ENCODE data around the gene PIGU.
"Not testable (repeated sequence)": the region's sequence is repeated elsewhere in the genome, so short reads cannot be mapped to it uniquely, and the experiment has no call there.

PIGU gene

DNA sequence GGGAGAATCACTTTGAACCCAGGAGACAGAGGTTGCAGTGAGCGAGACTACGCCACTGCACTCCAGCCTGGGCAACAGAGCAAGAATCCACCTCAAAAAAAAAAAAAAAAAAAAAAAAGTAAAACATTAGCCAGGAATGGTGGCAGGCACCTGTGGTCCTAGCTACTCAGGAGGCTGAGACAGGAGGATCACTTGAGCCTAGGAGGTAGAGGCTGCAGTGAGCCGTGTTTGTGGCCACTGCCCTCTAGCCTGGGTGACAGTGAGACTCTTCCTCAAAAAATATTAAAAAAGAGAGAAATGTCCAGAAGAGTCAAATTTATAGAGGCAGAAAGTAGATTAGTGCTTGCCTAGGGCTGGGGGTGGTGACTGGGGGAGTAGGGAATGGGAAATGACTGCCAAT, 6.8 kb upstream of the PIGU start:
- no peak for DNase-seq (ENCODE audit: low read depth)
- no peak overlapping the region for H3K4me3 ChIP-seq (ENCODE audit: low read depth, low read length)
- TF ChIP-seq POLR2A (IDR thresholded peaks at IDR 0.05; ENCODE audit: extremely low read depth, insufficient read length) (no peak), MYC (IDR thresholded peaks at IDR 0.05; ENCODE audit: low read depth, low read length) (no peak), CTCF (IDR thresholded peaks at IDR 0.05; ENCODE audit: low read depth, low read length) (no peak)
- TF ChIP-seq, protein P1, sequence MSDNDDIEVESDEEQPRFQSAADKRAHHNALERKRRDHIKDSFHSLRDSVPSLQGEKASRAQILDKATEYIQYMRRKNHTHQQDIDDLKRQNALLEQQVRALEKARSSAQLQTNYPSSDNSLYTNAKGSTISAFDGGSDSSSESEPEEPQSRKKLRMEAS (IDR thresholded peaks at IDR 0.05; ENCODE audit: low read depth, low read length): no peak

- no peak overlapping the region for H3K4me3 ChIP-seq (ENCODE audit: low read depth, low read length)
- TF ChIP-seq, protein P1 (IDR thresholded peaks at IDR 0.05; ENCODE audit: low read depth, low read length): 0 out of 2 replicates have a peak, but pooled peaks have one; percentile 1
- no peak for TF ChIP-seq POLR2A (IDR thresholded peaks at IDR 0.05; ENCODE audit: extremely low read depth, insufficient read length)
- TF ChIP-seq MYC (IDR thresholded peaks at IDR 0.05; ENCODE audit: low read depth, low read length): 0 out of 2 replicates have a peak, but pooled peaks have one; percentile 2
- peak; percentile 88 for DNase-seq (ENCODE audit: low read depth)
Measured at GRCh38 chr20:34680586-34681175, 3.8 kb upstream of the PIGU start.

GRCh38 chr20:34675993-34676641, 775 bp downstream of the PIGU start:
- peak overlapping the region; percentile 86 for H3K4me3 ChIP-seq (ENCODE audit: low read depth, low read length)
- DNase-seq (ENCODE audit: low read depth): no peak
- no peak for TF ChIP-seq MYC (IDR thresholded peaks at IDR 0.05; ENCODE audit: low read depth, low read length)

GRCh38 chr20:34675561-34675960, 1.3 kb downstream of the PIGU start:
- DNase-seq (ENCODE audit: low read depth): no peak
- TF ChIP-seq CTCF (IDR thresholded peaks at IDR 0.05; ENCODE audit: low read depth, low read length): no peak
- TF ChIP-seq, protein P1 (IDR thresholded peaks at IDR 0.05; ENCODE audit: low read depth, low read length): no peak
- TF ChIP-seq POLR2A (IDR thresholded peaks at IDR 0.05; ENCODE audit: extremely low read depth, insufficient read length): no peak
- no peak for TF ChIP-seq MYC (IDR thresholded peaks at IDR 0.05; ENCODE audit: low read depth, low read length)
- H3K4me3 ChIP-seq (ENCODE audit: low read depth, low read length): peak overlapping the region; percentile 86

DNA sequence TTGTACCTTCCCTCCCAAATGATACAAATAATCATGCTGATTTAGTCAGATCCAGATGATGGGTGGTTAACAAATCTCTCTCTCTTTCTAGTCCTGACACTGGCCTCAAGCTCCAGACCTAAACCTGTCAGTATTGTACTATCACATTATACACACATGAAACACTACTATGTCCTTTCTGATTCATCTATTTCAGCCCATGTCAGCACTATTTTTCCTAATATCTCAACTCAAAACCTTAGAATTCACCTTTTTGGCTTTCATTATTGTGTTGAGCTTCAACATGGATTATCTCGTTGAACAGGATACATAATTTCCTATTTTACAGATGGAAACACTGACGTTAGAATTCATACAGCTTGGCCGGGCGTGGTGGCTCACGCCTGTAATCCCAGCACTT, 3.5 kb downstream of the PIGU start:
- TF ChIP-seq POLR2A (IDR thresholded peaks at IDR 0.05; ENCODE audit: extremely low read depth, insufficient read length) (no peak), CTCF (IDR thresholded peaks at IDR 0.05; ENCODE audit: low read depth, low read length) (no peak), MYC (IDR thresholded peaks at IDR 0.05; ENCODE audit: low read depth, low read length) (no peak)
- TF ChIP-seq, protein P1 (IDR thresholded peaks at IDR 0.05; ENCODE audit: low read depth, low read length): no peak
- H3K4me3 ChIP-seq (ENCODE audit: low read depth, low read length): no peak overlapping the region
- no peak for DNase-seq (ENCODE audit: low read depth)

DNA sequence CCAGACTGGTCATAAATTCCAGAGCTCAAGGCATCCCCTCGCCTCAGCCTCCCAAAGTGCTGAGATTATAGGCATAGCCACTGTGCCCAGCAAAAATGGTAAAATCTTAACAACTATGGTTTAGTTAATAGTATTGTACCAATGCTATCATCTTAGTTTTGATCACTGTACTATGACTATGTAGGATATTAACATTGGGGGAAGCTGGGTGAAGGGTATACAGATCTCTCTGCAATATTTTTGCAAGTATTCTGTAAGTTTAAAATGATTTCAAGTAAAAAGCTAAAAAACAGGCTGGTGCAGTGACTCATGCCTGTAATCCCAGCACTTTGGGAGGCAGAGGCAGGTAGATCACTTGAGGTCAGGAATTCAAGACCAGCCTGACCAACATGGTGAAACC, 7.8 kb downstream of the PIGU start:
- DNase-seq (ENCODE audit: low read depth): no peak

DNA sequence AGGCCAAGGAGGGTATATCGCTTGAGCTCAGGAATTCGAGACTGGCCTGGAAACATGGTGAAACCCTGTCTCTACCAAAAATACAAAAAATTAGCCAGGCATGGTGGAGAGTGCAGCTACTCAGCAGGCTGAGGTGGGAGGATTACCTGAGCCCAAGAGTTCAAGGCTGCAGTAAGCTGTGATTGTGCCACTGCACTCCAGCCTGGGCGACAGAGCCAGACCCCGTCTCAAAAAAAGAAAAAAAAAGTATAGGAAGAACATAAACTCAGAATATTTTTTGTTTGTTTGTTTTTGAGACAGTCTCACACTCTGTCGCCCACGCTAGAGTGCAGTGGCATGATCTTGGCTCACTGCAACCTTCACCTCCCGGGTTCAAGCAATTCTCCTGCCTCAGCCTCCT, 12.1 kb downstream of the PIGU start:
- not testable (repeated sequence) for DNase-seq (ENCODE audit: low read depth); H3K4me3 ChIP-seq (ENCODE audit: low read depth, low read length)

More for the DNA sequence above, 7.8 kb downstream of the PIGU start:
- H3K4me3 ChIP-seq (ENCODE audit: low read depth, low read length): no peak overlapping the region
- TF ChIP-seq POLR2A (IDR thresholded peaks at IDR 0.05; ENCODE audit: extremely low read depth, insufficient read length): no peak
- no peak for TF ChIP-seq CTCF (IDR thresholded peaks at IDR 0.05; ENCODE audit: low read depth, low read length)
- no peak for TF ChIP-seq MYC (IDR thresholded peaks at IDR 0.05; ENCODE audit: low read depth, low read length)
- TF ChIP-seq, protein P1 (IDR thresholded peaks at IDR 0.05; ENCODE audit: low read depth, low read length): no peak
